Body of pancreas (tissue), 4 donors: ENCODE results near the gene ZBTB20.

Source experiments
- CTCF ChIP-seq, 7 experiments: fragments of 450-650 bp in 4 of 7; fragments of 200-600 bp in 3 of 7; sonication (generic) in 3 of 7; IDR thresholded peaks; one replicate each; pipeline ENCODE4 v1.5.1; 2016 to 2019; ENCODE audit warnings: antibody characterized with exemption in 7 of 7
- POLR2A ChIP-seq, 3 donors: fragments of 450-650 bp; IDR thresholded peaks; one replicate each; pipeline ENCODE4 v1.6.1; 2016; ENCODE audit warnings: antibody characterized with exemption in 3 of 3, mild to moderate bottlenecking in 2 of 3

- TF ChIP-seq CTCF (IDR thresholded peaks at IDR 0.05): peak in 2 of 7 experiments; percentile 19 to 25
- TF ChIP-seq POLR2A (IDR thresholded peaks at IDR 0.05): peak; percentile 84 to 97 (median 97)
Observed at GRCh38 chr3:115147329-115148141, 447 bp upstream of the ZBTB20 start.
